Measurements from ENCODE around the gene SLC30A10. TPM values are rescaled to one million over a fixed set of nuclear protein-coding genes. Genes with fewer than 3 reads are reported as not detected.

Gene SLC30A10
- total RNA-seq, result 10 to 100 TPM; 25.5 to 55.5 (median 36.6) TPM
- long read RNA-seq, partial matches to known transcripts, result 2 of 5 reads
- long read RNA-seq, other reads (novel, unspliced or antisense), result 2 of 5 reads

GRCh38 chr1:219927956-219928790 lies at the start of gene SLC30A10:
Gene SLC30A10, minus strand, starts transcription at chr1:219928557. Its CDS starts 117 bp downstream, at chr1:219928440.
- peak within 1 kb of the TSS; percentile 53 to 81 (median 74) for H3K4me3 ChIP-seq

GRCh38 chr1:219973213-219973612 lies 44.9 kb upstream of the SLC30A10 start:
- no peaks in the 10 kb centered on the region for H3K27me3 ChIP-seq
- DNase-seq, result no peak
- WGBS (ENCODE audit: insufficient coverage, low coverage, low lambda C conversion rate, missing lambda C conversion rate), result 72% methylated on average over 3 of the region's 3 CpGs
- H3K36me3 ChIP-seq, result peaks cover 0 to 27% (median 9%) of the 10 kb centered on the region in 4 donors
- H3K4me3 ChIP-seq, result no peak overlapping the region
- ATAC-seq, result no peak
- intact Hi-C loops (cut with DNase I), result no loop called here
- no peaks in the 10 kb centered on the region for H3K4me1 ChIP-seq
- TF ChIP-seq POLR2A (IDR thresholded peaks at IDR 0.05) (no peak), CTCF (IDR thresholded peaks at IDR 0.05) (no peak)
- no peaks in the 10 kb centered on the region for H3K9me3 ChIP-seq
- no peak overlapping the region for H3K27ac ChIP-seq

More at GRCh38 chr1:219927956-219928790, at the start of gene SLC30A10:
- peak; percentile 51 to 80 (median 70) for ATAC-seq
- H3K27ac ChIP-seq, result peak within 1 kb of the TSS; percentile 65 to 88 (median 87)
- H3K9me3 ChIP-seq, result no peaks in the 10 kb centered on the region
- no peaks in the 10 kb centered on the region for H3K27me3 ChIP-seq
- TF ChIP-seq CTCF (IDR thresholded peaks at IDR 0.05) (peak in 1 of 4 donors; percentile 18), POLR2A (IDR thresholded peaks at IDR 0.05) (peak; percentile 85)
- peak; percentile 84 to 95 (median 94) for DNase-seq
- 0% methylated on average over 2 of the region's 91 CpGs for WGBS (ENCODE audit: insufficient coverage, low coverage, low lambda C conversion rate, missing lambda C conversion rate)
- H3K36me3 ChIP-seq, result peaks cover 0 to 20% (median 5%) of the 10 kb centered on the region in 4 donors
- peaks cover 0 to 48% (median 20%) of the 10 kb centered on the region in 4 donors for H3K4me1 ChIP-seq
- intact Hi-C loops (cut with DNase I), result no loop called here

- peaks cover 0 to 16% (median 6%) of the 10 kb centered on the region in 4 donors for H3K36me3 ChIP-seq
- WGBS (ENCODE audit: insufficient coverage, low coverage, low lambda C conversion rate, missing lambda C conversion rate), result 73% methylated on average over 4 of the region's 4 CpGs
- no peak overlapping the region for H3K27ac ChIP-seq
- DNase-seq (no peak), ATAC-seq (no peak)
- peaks cover 0 to 15% (median 6%) of the 10 kb centered on the region in 4 donors for H3K4me1 ChIP-seq
- TF ChIP-seq POLR2A (IDR thresholded peaks at IDR 0.05) (no peak), CTCF (IDR thresholded peaks at IDR 0.05) (no peak)
- H3K4me3 ChIP-seq, result no peak overlapping the region
- intact Hi-C loops (cut with DNase I), result no loop called here
- H3K27me3 ChIP-seq, result no peaks in the 10 kb centered on the region
- no peaks in the 10 kb centered on the region for H3K9me3 ChIP-seq
These were observed 39.0 kb upstream of the SLC30A10 start for GRCh38 chr1:219967361-219967760.

GRCh38 chr1:219966071-219966349 lies 37.7 kb upstream of the SLC30A10 start:
- intact Hi-C loops (cut with DNase I), result no loop called here
- TF ChIP-seq CTCF (IDR thresholded peaks at IDR 0.05), result no peak
- no peak for TF ChIP-seq POLR2A (IDR thresholded peaks at IDR 0.05)
- peaks cover 0 to 16% (median 6%) of the 10 kb centered on the region in 4 donors for H3K36me3 ChIP-seq
- no peak for DNase-seq
- no peak overlapping the region for H3K27ac ChIP-seq
- no peak for ATAC-seq
- 86% methylated on average over 2 of the region's 2 CpGs for WGBS (ENCODE audit: insufficient coverage, low coverage, low lambda C conversion rate, missing lambda C conversion rate)
- no peak overlapping the region for H3K4me3 ChIP-seq
- no peaks in the 10 kb centered on the region for H3K9me3 ChIP-seq
- H3K27me3 ChIP-seq, result no peaks in the 10 kb centered on the region
- H3K4me1 ChIP-seq, result peaks cover 0 to 15% (median 6%) of the 10 kb centered on the region in 4 donors
